Measurements from ENCODE around the gene PLEKHJ1. TPM values are rescaled to one million over a fixed set of nuclear protein-coding genes. Genes with fewer than 3 reads are reported as not detected.

The PLEKHJ1 gene
- total RNA-seq, 1 experiment from 2014 or later = 78.6 TPM

GRCh38 chr19:2213799-2214198 lies 22.3 kb downstream of the PLEKHJ1 start:
- intact Hi-C loops (cut with micrococcal nuclease; ENCODE audit: unreplicated experiment) (no loop called here), in situ Hi-C loops (cut with HindIII; ENCODE audit: low pct_unique_long_range_greater_than_20kb, low sequenced_read_pairs) (no loop called here)
- Histone ChIP-seq H3K27me3 (ENCODE audit: control insufficient read depth, insufficient read depth, low read length) (no peaks in the 10 kb centered on the region), H3K9me3 (ENCODE audit: control insufficient read depth, insufficient read depth, low read depth, low read length) (no peaks in the 10 kb centered on the region), H3K27ac (ENCODE audit: low read length) (no peak overlapping the region), H3K4me3 (ENCODE audit: low read depth in 2 of 2, low read length in 2 of 2) (no peak overlapping the region), H3K4me1 (ENCODE audit: control insufficient read depth, insufficient read depth, low read length) (no peaks in the 10 kb centered on the region), H3K36me3 (ENCODE audit: control insufficient read depth, insufficient read depth, low read length) (no peaks in the 10 kb centered on the region)
- POLR2A ChIA-PET = no interaction called here
- CTCF ChIA-PET = no interaction called here
- no TSS peak for BruUV-seq (replicated peaks)
- TF ChIP-seq POLR2AphosphoS5 (IDR thresholded peaks at IDR 0.05; ENCODE audit: low read depth, low read length) = no peak
- TF ChIP-seq SIN3A (IDR thresholded peaks at IDR 0.05; ENCODE audit: borderline replicate concordance, insufficient read depth, low read depth, low read length) = no peak
- TF ChIP-seq REST (IDR thresholded peaks at IDR 0.05; ENCODE audit: insufficient read depth in 1 of 2, low read depth in 2 of 2, low read length in 1 of 2) = no peak
- TF ChIP-seq, protein P1, sequence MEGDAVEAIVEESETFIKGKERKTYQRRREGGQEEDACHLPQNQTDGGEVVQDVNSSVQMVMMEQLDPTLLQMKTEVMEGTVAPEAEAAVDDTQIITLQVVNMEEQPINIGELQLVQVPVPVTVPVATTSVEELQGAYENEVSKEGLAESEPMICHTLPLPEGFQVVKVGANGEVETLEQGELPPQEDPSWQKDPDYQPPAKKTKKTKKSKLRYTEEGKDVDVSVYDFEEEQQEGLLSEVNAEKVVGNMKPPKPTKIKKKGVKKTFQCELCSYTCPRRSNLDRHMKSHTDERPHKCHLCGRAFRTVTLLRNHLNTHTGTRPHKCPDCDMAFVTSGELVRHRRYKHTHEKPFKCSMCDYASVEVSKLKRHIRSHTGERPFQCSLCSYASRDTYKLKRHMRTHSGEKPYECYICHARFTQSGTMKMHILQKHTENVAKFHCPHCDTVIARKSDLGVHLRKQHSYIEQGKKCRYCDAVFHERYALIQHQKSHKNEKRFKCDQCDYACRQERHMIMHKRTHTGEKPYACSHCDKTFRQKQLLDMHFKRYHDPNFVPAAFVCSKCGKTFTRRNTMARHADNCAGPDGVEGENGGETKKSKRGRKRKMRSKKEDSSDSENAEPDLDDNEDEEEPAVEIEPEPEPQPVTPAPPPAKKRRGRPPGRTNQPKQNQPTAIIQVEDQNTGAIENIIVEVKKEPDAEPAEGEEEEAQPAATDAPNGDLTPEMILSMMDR (IDR thresholded peaks at IDR 0.05) = no peak
- TF ChIP-seq TCF7L2 (IDR thresholded peaks at IDR 0.05; ENCODE audit: low read depth, low read length) = no peak
- DNase-seq (ENCODE audit: low read depth, low spot score) = no peak
- ATAC-seq = no peak

DNA sequence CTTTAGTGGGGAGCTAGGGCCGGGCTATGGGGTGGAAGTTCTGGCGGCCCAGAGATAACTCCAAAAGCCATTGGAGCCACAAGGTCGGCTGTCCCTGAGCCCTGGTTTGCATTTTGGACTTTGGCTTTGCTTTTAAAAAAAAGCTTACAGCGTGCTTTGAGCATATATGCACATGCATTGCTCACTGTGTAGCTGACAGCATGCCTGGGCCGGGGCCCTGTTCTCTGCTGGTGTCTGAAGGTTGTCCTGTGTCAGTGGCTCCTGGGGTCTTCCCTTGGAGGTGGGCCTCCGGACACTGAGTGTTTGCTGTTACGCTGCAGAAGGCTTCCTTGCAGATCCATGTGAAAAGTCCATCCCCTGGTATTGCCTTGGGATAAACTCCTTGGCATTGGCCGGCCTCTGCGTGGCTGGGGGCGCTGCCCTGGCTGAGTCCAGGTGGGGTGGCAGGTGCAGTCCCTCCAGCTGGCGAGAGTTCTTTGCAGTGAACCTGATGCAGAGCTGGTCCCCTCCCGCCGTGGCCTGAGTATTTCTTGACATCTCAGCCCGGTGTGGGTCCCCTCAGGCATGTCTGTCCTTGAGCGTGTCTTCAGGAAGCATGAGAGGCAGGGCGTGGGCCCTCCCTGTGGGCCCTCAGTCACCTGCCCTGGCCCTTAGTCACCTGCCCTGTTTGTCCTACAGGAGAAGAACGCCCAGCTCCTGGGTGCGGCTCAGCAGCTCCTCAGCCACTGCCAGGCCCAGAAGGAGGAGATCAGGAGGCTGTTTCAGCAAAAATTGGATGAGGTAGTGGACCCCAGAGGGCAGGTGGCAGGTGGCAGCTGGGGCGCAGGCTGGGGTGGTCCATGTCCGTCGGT lies 23.0 kb downstream of the PLEKHJ1 start:
- H3K4me1 ChIP-seq (ENCODE audit: control insufficient read depth, insufficient read depth, low read length) = no peaks in the 10 kb centered on the region
- no peaks in the 10 kb centered on the region for H3K9me3 ChIP-seq (ENCODE audit: control insufficient read depth, insufficient read depth, low read depth, low read length)
- DNase-seq (ENCODE audit: low read depth, low spot score) (no peak), ATAC-seq (no peak)
- ChIA-PET POLR2A (no interaction called here), CTCF (no interaction called here)
- TF ChIP-seq REST (IDR thresholded peaks at IDR 0.05; ENCODE audit: insufficient read depth in 1 of 2, low read depth in 2 of 2, low read length in 1 of 2) (no peak), POLR2AphosphoS5 (IDR thresholded peaks at IDR 0.05; ENCODE audit: low read depth, low read length) (no peak), SIN3A (IDR thresholded peaks at IDR 0.05; ENCODE audit: borderline replicate concordance, insufficient read depth, low read depth, low read length) (no peak)
- H3K27me3 ChIP-seq (ENCODE audit: control insufficient read depth, insufficient read depth, low read length) = no peaks in the 10 kb centered on the region
- no TSS peak for BruUV-seq (replicated peaks)
- intact Hi-C loops (cut with micrococcal nuclease; ENCODE audit: unreplicated experiment) (no loop called here), in situ Hi-C loops (cut with HindIII; ENCODE audit: low pct_unique_long_range_greater_than_20kb, low sequenced_read_pairs) (no loop called here)
- H3K36me3 ChIP-seq (ENCODE audit: control insufficient read depth, insufficient read depth, low read length) = no peaks in the 10 kb centered on the region
- no peak overlapping the region for H3K4me3 ChIP-seq (ENCODE audit: low read depth in 2 of 2, low read length in 2 of 2)
- H3K27ac ChIP-seq (ENCODE audit: low read length) = no peak overlapping the region
